HG03175 (cell line): ENCODE results near the gene PTPRK.

Source experiments
- ATAC-seq: cut with Tn5 transposase; IDR thresholded peaks from one replicate; pipeline ENCODE4 v1.9.1; 2021; ENCODE audit warnings: mild to moderate bottlenecking, moderate library complexity; ENCODE audit not compliant: unreplicated experiment

Gene PTPRK

DNA sequence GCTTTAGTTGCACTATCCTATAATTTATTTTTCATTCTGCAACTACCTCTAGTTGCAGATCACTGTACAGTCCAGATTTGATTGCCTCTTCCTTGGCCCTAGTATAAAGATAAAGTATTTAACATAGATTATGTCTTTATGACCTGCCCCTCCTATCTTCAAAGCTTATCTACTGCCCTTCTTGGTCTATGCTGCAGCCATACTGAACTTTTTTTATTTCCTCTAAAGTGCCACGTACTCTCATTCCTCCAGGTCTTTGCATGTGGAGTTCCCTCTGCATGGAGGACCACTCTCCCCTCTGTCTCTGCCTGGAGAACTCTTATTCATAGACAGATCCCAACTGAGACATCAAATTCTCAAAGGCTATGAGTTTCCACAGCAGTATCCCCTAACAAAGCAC, 168.0 kb downstream of the PTPRK start:
- no peak for ATAC-seq

DNA sequence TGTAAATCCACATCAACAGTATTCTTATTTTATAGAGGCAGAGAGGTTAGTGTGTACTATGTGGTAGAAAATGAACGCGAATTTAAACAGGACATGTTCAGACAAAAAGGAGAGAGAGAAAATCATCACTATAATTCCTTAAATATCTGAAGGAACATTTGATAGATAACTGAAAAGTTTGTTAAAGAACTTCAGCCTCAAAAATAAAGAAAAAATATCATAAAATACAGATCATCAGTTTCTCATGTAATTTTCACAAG, 169.2 kb downstream of the PTPRK start:
- no peak for ATAC-seq

DNA sequence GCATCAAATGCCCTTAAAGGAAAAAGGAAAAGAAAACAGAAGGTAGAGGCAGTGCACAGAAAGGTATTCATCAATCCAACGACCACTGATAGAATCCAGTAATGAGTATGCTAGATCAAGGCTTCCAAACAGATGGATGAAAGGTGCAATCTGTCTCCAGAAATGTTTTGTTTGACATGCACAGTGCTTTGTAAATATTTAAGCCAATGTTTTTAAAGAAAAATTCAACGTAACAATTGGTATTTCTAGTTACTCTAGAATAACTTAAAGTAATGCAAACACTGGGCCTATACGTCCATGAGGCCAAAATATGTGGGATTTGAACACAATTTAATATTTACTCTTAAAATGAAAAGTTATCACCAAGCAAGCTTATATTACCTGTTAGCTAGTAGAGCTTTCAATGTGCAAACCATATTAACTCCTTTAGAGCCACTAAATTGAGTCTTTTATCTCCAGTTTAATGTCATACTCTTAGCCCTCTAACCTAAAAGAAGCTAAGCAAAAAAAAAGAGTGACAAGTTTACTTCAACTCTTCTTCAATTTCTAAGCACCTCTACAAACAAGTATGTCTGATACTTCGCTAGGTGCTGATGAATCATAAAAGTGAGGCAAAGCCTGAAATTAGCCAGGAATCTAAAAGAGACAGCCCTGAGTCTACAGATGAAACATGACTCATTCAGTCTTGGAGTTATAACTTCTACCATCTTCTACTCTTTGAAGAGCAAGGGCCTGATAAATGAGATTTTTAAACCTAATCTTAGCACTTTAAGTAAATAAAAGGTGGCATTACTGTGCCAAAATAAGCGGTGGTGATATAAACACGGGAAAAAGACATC, 169.8 kb downstream of the PTPRK start:
- no peak for ATAC-seq

DNA sequence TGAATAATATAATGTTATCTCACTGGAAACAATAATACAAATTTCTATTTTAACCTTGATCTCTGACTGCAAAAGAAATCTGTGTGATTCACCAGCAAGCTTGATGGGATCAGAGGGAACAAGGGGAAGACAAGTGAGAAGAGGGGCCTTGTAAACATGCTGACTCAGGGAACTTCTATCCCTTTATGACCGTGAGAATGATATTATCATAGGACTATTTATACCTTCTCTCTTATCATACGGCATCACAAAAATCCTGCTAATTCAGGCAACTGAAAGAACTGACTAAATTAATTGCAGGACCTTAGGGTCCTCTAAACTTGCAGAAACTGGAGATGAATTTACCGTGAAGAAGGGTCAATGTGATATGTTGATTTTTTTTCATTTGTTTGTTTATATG, 173.3 kb downstream of the PTPRK start:
- no peak for ATAC-seq

DNA sequence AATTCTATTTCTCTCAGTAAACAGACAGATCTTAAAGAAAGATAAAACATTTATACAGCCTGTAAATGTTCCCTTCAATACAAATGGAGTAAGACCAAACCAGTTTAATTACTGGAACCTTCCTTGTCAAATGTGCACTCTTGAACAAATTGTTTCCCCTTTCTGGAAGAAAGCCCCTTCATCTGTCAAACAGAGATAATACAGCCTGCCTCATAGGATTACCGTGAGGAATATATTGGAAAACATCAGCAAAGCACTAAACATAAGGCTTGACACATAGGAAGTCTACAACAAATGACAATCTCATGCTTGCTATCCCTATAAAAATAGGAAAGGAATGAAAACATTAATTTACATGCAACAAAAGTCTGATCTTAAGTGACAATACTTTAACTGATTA, 173.8 kb downstream of the PTPRK start:
- ATAC-seq: no peak

DNA sequence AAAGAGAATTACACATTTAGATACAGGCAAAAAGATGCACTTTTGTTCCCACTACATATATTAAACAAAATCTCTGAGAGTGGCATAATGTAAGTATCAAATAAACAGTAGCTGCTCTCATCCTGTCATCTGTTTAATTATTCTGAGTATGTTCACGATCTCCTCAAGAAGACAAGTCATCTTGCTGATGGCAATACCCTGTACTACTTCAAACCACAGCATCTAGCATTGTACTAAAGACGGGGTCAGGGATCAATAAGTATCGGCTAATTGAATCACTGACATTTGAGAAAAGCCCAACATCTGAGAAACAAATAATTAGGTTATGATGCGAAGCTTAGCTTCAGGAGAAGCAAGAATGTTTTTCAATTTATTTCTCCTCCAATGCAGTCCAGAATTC, 175.1 kb downstream of the PTPRK start:
- ATAC-seq: no peak

DNA sequence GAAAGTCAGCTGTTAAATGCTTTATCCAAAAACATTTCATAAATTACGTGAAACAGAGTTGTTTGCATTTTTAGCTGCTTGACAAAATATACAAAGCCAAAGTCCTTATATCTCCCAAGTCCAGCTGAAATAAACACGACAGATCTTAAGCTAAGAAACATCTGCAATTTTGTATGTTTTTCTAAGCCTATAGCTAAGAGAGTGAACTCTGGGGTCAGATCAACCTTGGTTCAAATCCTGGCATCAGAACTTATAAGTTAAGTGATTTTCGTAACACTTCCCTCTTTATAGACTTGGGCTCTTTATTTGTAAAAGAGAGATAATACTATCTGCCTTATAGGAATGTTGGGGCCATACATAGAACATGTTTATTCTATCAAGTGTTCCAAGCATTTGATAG, 176.7 kb downstream of the PTPRK start:
- no peak for ATAC-seq

DNA sequence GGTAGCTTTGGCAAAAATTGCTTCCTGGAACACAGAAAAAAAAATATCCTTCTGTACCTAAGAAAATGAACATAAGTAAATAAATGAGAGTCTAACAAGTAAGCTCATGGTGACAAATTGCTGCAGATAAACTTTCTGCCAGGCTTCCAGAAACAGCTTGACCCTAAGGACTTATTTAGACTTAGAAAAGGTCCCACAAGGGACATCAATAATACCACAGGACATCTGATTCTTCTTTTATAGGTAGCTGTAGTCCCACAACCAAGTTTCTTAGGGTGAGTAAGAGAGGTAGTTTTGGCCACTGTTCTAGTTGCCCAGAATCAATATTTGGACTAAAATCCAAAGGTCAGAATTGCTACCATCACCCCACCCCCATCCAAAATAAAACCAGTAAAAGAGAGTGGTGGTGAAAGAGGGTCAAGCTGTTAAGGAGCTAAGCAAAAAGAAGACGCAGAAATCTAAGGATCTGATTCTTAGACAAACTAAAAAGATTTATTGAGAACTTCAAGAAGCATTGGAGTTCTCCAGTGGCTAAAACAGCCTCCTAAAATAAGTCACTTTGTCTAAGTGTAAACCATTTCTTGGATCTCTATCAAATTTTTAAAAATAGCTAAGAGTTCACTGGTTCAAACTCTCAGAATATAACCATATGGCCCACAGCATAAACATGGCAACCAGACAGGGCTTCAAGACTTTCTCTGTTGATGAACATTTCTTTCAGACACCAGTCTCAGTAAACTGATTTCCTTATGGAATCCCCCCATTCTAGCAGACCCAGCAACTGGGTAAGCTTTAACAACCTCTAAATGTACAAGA, 180.6 kb downstream of the PTPRK start:
- ATAC-seq: no peak

DNA sequence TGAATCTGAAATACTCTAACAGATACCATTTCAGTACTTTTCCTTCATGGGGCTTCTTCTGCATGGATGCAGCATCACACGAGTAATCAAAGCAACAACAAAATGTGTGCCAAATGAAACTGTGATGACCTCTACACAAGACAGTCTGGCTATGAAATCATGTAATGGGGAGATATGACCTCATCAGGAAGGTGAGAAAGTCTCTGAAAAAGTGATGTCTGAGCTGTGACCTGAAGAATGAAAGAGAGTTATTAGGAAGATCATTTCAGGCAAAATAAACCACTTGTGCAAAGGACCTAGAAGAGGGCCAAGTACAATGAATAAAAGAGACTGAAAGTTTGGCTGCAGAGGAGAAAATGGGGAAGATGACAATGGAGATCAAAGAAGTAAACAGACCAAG, 182.8 kb downstream of the PTPRK start:
- no peak for ATAC-seq

DNA sequence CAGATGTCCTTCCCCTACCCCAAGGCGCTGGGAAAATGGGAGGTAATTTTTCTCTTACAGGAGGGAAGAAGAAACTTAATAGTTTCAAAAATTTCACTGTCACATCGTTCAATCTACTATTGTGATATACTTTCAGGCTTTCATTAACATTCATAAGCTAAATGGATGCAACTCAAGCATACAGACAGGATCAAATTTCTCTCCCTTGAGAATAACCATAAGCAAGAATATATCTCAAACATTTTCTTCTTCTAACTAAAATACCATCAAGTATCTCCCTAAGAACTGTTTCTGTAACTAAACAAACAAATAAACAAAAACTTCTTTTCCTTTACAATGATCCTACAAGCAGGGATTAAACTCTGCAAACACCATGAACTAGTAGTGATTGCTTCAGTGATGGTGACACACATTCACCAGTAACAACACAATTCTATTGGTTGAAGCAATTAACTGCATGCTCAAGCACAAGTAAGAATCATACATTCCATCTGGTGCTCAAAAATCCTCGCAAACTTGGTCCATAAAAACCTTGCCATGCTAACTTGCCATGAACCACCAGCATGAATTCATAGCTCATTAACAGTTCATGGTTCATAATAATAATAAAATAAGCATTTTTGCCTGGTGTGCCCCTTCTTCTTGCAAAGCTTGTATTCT, 183.8 kb downstream of the PTPRK start:
- ATAC-seq: no peak

DNA sequence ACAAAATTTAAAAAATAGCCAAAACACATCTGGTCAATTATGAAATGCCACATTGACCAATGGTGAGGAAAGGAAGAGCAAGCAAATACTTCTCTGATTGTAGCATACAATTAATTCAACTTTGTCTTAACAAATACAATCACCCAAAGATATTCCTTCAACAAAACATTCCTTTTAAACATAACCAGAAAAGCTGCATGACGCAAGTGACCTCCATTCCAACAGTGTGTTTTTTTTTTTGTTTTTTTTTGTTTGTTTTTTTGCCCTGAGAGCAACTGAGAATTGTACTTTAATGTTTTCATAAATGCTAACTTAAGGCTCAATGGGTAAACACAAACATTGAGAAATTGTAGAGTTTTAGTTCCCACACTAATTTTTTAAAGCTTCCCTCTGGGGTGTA, 184.4 kb downstream of the PTPRK start:
- no peak for ATAC-seq

DNA sequence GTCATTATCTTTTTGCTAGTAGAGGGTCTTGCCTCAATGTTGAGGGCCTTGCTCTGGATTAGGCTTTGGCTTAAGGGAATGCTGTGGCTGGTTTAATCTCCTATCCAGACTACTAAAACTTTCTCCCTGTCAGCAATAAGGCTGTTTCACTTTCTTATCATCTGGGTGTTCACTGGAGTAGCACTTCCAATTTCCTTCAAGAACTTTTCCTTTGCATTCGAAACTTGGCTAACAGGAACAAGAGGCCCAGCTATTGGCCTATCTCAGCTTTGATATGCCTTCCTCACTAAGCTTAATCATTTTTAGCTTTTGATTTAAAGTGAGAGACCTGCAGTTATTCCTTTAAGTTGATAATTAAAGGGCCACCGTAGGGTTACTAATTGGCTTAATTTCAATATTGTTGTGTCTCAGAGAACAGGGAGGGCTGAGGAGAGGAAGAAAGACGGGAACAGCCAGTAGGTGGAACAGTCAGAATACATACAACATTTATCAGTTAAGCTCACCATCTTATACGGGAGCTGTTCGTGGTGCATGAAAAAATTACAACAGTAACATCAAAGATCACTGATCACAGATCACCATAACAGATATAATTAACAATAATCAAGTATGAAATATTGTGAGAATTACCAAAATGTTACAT, 186.7 kb downstream of the PTPRK start:
- no peak for ATAC-seq

DNA sequence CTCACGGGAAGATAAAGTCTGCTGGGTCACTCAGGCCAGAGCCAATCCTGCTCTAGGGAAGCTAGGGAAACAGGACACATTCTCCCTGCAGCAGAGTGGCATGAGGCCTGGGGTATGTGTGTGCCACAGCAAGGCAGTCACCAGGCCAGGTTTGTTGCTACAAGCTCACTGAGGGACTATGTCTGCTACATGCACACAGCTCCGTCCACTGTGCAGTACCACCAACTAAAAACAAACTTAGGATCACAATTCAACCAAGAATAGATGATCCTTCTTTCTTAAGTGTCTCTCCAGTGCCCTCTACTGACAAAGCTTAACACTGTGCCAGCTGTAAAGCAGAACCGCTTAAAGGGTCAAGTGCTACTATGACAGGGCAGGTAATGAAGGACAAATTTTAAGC, 192.5 kb downstream of the PTPRK start:
- peak; percentile 89 for ATAC-seq

DNA sequence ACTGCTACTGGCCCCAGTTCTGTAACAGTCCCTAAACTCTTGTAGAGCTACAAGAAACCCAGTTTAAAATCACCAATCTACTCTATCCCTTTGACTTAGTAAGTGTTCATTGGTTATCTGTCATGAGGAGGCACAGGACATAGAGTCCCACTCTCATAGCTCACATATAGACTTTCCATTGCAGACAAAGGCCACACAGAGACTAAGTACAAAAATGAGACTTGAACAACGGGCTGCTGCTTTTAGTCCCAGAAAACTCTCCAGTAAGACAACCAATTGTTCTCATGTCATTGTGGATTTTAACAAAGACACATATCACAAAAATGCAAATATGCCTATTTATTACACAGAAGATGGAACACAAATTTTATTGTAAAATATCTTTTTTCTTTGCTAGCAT, 197.4 kb downstream of the PTPRK start:
- ATAC-seq: no peak

DNA sequence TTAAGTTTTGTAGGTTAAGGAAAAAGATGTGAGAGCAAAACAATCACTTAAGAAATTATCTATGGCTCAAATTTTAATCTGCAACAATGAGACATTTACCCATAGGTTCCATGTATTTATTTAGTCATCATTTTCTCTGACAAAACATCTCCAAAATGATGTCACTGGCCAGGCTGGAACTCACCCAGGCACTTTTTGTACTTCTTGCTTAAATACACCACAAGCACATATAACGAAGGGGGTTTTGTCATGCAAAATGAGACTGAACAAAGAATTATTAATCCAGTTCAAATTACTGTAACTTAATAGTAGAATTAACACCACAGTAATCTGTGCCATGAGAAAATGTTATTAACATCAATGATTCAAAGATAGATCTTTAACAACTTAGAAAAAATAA, 200.5 kb downstream of the PTPRK start:
- no peak for ATAC-seq

DNA sequence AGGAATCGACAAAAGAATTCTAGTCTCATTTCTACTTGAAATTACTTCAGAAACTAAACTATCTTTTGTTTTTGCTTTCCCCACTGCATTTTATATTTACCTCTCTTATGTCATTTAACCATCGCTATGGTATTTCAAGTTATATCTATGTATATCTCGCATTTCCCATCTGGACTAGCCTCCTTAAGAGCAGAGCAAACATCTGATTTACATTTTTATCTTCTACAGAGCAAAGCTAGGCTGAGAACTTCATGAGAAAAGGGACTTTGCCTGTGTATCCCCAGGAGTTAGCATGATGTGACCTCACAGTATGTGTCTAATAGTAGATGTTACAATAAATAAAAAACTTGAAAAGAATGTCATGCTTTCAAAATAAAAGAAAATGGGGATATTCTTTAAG, 201.2 kb downstream of the PTPRK start:
- ATAC-seq: no peak

DNA sequence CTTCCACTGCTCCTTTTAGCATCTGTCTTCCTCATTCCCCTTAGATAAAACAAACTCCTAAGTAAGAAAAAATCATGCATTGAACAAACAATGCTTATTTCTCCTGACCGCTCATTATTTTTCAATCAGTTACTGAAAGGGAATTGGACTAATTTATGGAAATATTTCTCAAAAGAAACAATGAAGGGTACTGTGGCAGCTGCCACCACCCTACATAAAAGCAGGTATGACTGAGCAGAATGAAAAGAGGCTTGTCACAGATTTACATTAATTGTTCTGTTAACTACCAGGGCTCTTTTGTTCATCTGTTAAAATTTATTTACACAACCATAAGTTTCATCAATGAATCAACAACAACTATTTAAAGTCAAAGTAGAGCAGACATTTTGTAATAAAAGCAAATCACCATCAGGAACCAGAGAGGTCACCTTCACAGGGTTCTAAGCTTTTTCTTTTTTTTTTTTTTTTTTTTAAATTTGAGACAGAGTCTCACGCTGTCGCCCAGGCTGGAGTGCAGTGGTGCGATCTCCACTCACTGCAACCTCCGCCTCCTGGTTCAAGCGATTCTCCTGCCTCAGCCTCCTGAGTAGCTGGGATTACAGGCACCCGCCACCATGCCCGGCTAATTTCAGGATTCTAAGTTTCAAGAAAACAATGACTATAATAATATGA, 204.0 kb downstream of the PTPRK start:
- ATAC-seq: no peak

DNA sequence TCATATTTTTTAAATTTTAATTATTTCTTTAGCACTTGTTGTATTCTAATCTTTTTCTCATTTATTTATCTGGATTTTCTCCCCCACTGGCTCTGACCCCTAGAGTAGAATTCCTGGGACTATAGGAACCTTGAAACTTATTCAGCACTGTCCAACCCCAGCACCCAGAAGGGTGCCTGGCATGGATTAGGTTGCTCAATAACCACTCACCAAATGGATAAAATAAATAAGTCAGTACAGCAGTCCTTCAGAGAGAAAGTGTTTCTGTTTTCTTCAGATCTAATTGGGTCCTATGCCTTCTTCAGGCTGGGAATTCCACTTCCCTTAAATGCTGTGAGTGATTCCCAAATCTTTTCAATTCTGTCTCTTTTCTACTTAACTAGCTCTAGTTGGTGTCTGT, 206.2 kb downstream of the PTPRK start:
- no peak for ATAC-seq

DNA sequence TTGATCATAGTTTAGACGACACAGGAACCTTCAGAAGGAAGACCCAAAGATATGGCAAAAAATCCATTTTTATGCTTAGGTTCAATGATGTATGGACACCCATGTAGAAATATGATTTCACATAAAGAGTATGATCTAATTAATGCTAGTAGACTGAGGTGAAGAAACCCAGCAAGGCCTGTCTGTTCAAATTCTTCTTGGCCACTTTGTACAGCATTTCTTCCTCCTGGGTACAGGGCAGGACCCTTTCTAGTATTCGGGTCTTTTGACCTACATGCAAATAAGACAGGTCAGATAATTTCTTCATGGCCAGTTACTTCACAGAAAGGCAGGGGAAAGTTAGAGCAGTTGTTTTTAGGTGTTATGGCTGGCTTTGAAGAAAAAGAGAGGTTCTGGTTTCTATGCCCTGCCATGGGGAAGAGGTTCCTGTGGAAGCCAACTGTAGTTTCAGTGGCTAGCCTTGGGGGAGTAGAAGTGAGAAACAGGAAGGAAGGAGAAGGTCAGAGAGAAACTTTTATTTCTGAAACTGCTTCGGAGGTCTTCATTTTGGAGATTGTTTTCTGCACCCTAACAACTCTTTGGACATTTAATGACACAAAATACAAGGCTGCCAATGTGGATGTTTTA, 208.3 kb downstream of the PTPRK start:
- ATAC-seq: no peak

DNA sequence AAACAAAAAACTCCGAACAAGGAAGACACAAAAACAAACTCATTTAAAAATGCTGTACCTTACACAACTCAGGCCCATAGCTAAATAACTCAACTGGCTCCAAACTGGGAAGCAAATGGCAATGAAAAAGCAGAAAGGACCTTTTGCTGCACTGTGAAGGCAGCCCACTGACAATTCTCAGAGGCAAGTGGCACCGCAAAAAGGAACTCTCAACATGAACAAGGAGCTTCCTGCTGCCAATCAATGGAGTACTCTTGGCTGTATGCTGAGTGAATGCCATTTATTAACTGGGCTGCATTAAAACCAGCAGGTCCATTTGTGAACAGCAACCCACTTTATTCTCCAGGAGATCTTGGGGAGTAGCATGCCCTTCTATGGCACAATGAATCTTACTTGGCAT, 209.9 kb downstream of the PTPRK start:
- ATAC-seq: no peak

DNA sequence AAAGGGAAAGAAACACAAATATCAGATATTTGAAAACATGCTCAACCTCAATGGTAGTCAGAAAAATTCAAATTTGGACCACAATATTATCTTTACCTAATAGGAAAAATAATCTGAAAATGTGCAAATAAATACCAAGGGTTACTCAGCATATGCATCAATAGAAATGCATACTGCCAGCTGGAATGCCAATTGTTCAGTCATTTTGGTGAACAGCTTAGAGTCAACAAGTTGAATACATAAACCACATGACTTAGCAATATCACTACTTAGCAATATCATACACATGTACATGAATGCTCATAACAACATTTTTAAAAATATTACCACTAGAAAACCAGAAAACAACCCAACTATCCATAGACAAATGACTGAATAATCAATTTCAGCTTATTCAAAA, 212.7 kb downstream of the PTPRK start:
- no peak for ATAC-seq
